Vagina (tissue), 2 donors: Measurements from ENCODE around the gene HS3ST3B1.

Experiments
- CTCF ChIP-seq, 3 experiments: fragments of 450-650 bp in 2 of 3; fragments of 200-600 bp in 1 of 3; sonication (generic) in 1 of 3; IDR thresholded peaks; one replicate each; pipeline ENCODE4 v1.5.1; 2017 to 2019; ENCODE audit warnings: antibody characterized with exemption in 3 of 3, mild to moderate bottlenecking in 2 of 3, moderate library complexity in 2 of 3
- POLR2A ChIP-seq, 2 donors: fragments of 450-650 bp; IDR thresholded peaks; one replicate each; pipeline ENCODE4 v1.6.1; 2017; ENCODE audit warnings: antibody characterized with exemption in 2 of 2, mild to moderate bottlenecking in 2 of 2, moderate library complexity in 2 of 2

- no peak for TF ChIP-seq CTCF (IDR thresholded peaks at IDR 0.05)
- no peak for TF ChIP-seq POLR2A (IDR thresholded peaks at IDR 0.05)
Observed at GRCh38 chr17:14295676-14296075, 5.2 kb upstream of the HS3ST3B1 start.
